ENCODE data around the gene SDCCAG8. TPM values are rescaled to one million over a fixed set of nuclear protein-coding genes. Genes with fewer than 3 reads are reported as not detected.

The SDCCAG8 gene
- total RNA-seq, 1 experiment from 2014 or later: 10.0 TPM

DNA sequence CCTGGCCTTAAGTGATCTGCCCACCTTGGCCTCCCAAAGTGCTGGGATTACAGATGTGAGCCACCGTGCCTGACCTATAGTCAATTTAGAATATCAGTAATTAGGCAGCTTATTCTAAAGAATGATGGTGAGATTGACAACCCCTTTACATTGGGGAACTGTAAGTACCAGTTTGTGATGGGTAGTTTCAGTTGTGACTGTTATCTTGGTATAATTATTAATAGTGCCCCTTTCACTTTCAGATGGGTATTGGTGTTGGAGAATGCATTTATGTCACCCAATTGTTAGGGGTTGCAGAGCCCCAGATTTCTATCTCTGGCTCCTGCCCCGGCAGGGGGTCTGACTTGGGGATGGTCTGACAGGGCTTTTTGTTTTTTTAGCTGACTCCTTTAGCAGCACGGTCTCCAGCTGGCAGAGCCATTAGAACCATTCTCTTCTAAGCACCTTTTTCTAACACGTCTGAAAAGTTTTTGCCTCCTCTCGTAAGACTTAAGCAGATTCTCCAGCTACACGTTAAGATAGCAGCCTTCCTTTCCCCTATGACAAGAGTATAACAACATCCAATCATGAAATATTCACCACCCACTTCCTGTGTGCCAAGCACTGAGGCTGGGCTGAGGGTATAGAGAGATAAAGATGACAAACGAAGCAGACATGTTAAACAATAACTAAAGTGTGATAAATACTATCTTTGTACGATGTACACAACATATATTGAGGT lies 157.8 kb downstream of the SDCCAG8 start:
- no peak overlapping the region for H2AFZ ChIP-seq (ENCODE audit: low read length)
- H2AK5ac ChIP-seq (ENCODE audit: insufficient read length, low read length): no peak overlapping the region
- DNase-seq: no peak
- no peaks in the 10 kb centered on the region for H3K36me3 Mint-ChIP-seq (ENCODE audit: insufficient read depth in 1 of 3, low read depth in 3 of 3)
- no peaks in the 10 kb centered on the region for H3K23me2 ChIP-seq (ENCODE audit: insufficient read length, low read depth, low read length, poor library complexity, severe bottlenecking)
- H3K23ac ChIP-seq (ENCODE audit: insufficient read length, low read depth, low read length): no peak overlapping the region
- no peak overlapping the region for H3K18ac ChIP-seq (ENCODE audit: insufficient read length, low read depth, low read length)
- H3K9me3 Mint-ChIP-seq: no peaks in the 10 kb centered on the region
- no peak overlapping the region for H3T11ph ChIP-seq (ENCODE audit: low read length)
- H3K14ac ChIP-seq (ENCODE audit: insufficient read depth, low read length): no peak overlapping the region
- H2BK120ac ChIP-seq (ENCODE audit: low read depth, low read length, poor library complexity, severe bottlenecking): no peak overlapping the region
- no peaks in the 10 kb centered on the region for H3K27me3 ChIP-seq (ENCODE audit: insufficient read depth, low read length)
- H4K91ac ChIP-seq (ENCODE audit: insufficient read length, low read depth, low read length): no peak overlapping the region
- no peak overlapping the region for H3K4me2 ChIP-seq (ENCODE audit: insufficient read depth, insufficient read length, low read length)
- no CpG with 5 or more reads among the region's 8 CpGs for WGBS (ENCODE audit: extremely low coverage, insufficient read length, low lambda C conversion rate)
- H4K20me1 ChIP-seq (ENCODE audit: control insufficient read depth, insufficient read depth, insufficient read length): no peaks in the 10 kb centered on the region
- no peak overlapping the region for H3K4ac ChIP-seq (ENCODE audit: low read depth, low read length)
- H3K27ac ChIP-seq (ENCODE audit: insufficient read length, low read depth, low read length): no peak overlapping the region
- no peak overlapping the region for H3K4me3 Mint-ChIP-seq
- H3K9ac ChIP-seq (ENCODE audit: extremely low read depth, insufficient read length, low read length): no peak overlapping the region
- no peaks in the 10 kb centered on the region for H3K79me1 ChIP-seq (ENCODE audit: insufficient read depth, low read depth, low read length, poor library complexity, severe bottlenecking)
- no peaks in the 10 kb centered on the region for H3K9me3 ChIP-seq (ENCODE audit: control insufficient read depth, low read depth, low read length)
- H3K4me1 ChIP-seq (ENCODE audit: insufficient read depth, low read length): peaks cover 8% of the 10 kb centered on the region
- no peak overlapping the region for H4K5ac ChIP-seq (ENCODE audit: insufficient read length, low read depth, low read length)
- no peak overlapping the region for H4K8ac ChIP-seq (replicated peaks; ENCODE audit: insufficient read length, low read depth, low read length)
- no peaks in the 10 kb centered on the region for H3K79me2 ChIP-seq (ENCODE audit: insufficient read depth, low read length)
- no peak overlapping the region for H2BK12ac ChIP-seq (ENCODE audit: insufficient read length, low read depth, low read length)
- no peak overlapping the region for H2BK15ac ChIP-seq (ENCODE audit: low read depth, low read length)
- no peaks in the 10 kb centered on the region for H3K27me3 Mint-ChIP-seq (ENCODE audit: low read depth)
- peak overlapping the region; percentile 0 to 6 (median 0); a peak in 4 of 7 replicates for H3K27ac Mint-ChIP-seq
- H2BK20ac ChIP-seq (ENCODE audit: low read depth, low read length, poor library complexity, severe bottlenecking): no peak overlapping the region
- no peak overlapping the region for H2BK5ac ChIP-seq (ENCODE audit: insufficient read length, low read length)
- no peak for TF ChIP-seq CTCF (conservative IDR thresholded peaks at IDR 0.05)
- H3K4me1 Mint-ChIP-seq: peaks cover 26 to 27% of the 10 kb centered on the region in 2 experiments
- H3K56ac ChIP-seq (ENCODE audit: insufficient read length, low read depth, low read length): no peak overlapping the region
